GM06990 (cell line): ENCODE results near the gene CRELD1.
"Not testable (repeated sequence)": the region's sequence is repeated elsewhere in the genome, so short reads cannot be mapped to it uniquely, and the experiment has no call there.

Source experiments
- DNase-seq: peaks from one replicate; pipeline ENCODE4 v3.0.0-alpha.2; 2011; ENCODE audit not compliant: insufficient read length; ENCODE audit errors: extremely low read depth
- H3K27me3 ChIP-seq: replicated peaks from 2 replicates; pipeline ENCODE4 v1.6.0; 2011; ENCODE audit warnings: low read length; ENCODE audit not compliant: control insufficient read depth, insufficient read depth
- H3K36me3 ChIP-seq: 2 replicates; pipeline ENCODE4 v1.5.1; 2011; ENCODE audit warnings: low read length; ENCODE audit not compliant: control insufficient read depth, insufficient read depth
- H3K4me3 ChIP-seq: replicated peaks from 2 replicates; pipeline ENCODE4 v1.5.1; 2011; ENCODE audit warnings: low read depth, mild to moderate bottlenecking, control low read depth, low read length
- CTCF ChIP-seq: IDR thresholded peaks from 2 replicates; pipeline ENCODE4 v1.5.1; 2011; ENCODE audit warnings: low read length, control low read depth, mild to moderate bottlenecking, inconsistent platforms; ENCODE audit not compliant: insufficient read depth, poor library complexity, severe bottlenecking

The CRELD1 gene

GRCh38 chr3:9897408-9898372 is 35.9 kb upstream of the CRELD1 start:
- Histone ChIP-seq H3K27me3 (no peaks in the 10 kb centered on the region), H3K36me3 (peaks cover 10% of the 10 kb centered on the region), H3K4me3 (no peak overlapping the region)
- no peak for DNase-seq
- TF ChIP-seq CTCF = no peak

GRCh38 chr3:9898467-9899241 is 35.0 kb upstream of the CRELD1 start:
- Histone ChIP-seq H3K36me3 (peaks cover under 1% of the 10 kb centered on the region), H3K27me3 (no peaks in the 10 kb centered on the region), H3K4me3 (no peak overlapping the region)
- TF ChIP-seq CTCF = no peak
- DNase-seq = no peak

DNA sequence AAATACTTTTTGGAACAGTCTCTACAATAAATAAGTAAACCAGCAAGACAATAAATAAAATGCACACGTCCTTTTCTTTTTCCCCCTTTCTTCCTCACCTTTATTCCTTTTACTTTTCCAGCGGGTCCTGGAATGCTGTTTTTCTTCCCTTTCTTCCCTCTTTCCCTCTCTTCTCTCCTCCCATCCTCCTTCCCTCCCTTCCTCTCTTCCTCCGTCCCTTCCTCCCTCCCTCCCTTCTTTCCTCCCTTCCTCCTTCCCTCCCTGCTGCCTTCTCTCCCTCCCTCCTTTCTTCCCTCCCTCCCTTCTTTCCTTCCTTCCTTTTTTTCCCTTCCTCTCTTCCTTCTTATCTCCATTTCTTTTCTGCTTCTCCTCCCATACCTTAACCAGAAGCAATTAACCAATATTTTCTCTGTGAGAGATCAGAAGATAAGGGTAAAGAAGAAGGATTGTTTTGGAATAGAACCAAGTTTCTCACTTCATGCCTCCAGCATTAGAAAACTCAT is 34.3 kb upstream of the CRELD1 start:
- Histone ChIP-seq H3K4me3 (no peak overlapping the region), H3K36me3 (no peaks in the 10 kb centered on the region; the same call in none of the 2 replicates), H3K27me3 (no peaks in the 10 kb centered on the region)
- DNase-seq = no peak
- TF ChIP-seq CTCF = no peak

- H3K27me3 ChIP-seq, H3K36me3 ChIP-seq, DNase-seq, H3K4me3 ChIP-seq: not testable (repeated sequence)
Measured at GRCh38 chr3:9900965-9901415, 32.6 kb upstream of the CRELD1 start.

DNA sequence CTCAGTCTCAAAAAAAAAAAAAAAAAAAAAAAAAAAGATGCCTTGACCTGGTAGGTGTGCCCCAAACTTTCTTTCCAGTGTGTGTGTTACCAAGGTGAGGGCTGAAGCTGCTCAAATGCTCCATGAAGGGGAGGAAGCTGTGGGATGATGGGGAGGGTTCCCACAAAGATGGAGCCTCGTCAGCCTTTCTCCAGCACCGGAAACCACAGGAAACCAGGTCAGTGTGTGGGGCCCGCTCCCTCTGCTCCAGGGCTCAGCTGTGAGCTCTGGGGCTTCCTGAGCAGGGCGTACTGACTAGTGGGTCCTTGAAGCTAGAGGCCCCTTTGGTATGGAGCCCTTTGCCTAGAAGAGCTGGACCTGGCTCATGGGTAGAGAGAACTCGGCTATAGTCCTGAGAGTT is 31.7 kb upstream of the CRELD1 start:
- H3K36me3 ChIP-seq = no peaks in the 10 kb centered on the region; the same call in 1 of the 2 replicates
- H3K4me3 ChIP-seq = no peak overlapping the region
- TF ChIP-seq CTCF = no peak
- H3K27me3 ChIP-seq = no peaks in the 10 kb centered on the region
- DNase-seq = no peak
